Limb (tissue), 2 donors: Measurements from ENCODE around the gene NDUFB5.
A peak's percentile ranks its signal among the peaks of the same experiment; 100 is the strongest.

Experiments
- DNase-seq, 2 donors: peaks; one replicate each; pipeline ENCODE4 v3.0.0-alpha.2; 2016; ENCODE audit errors: extremely low spot score in 2 of 2

NDUFB5 gene

DNA sequence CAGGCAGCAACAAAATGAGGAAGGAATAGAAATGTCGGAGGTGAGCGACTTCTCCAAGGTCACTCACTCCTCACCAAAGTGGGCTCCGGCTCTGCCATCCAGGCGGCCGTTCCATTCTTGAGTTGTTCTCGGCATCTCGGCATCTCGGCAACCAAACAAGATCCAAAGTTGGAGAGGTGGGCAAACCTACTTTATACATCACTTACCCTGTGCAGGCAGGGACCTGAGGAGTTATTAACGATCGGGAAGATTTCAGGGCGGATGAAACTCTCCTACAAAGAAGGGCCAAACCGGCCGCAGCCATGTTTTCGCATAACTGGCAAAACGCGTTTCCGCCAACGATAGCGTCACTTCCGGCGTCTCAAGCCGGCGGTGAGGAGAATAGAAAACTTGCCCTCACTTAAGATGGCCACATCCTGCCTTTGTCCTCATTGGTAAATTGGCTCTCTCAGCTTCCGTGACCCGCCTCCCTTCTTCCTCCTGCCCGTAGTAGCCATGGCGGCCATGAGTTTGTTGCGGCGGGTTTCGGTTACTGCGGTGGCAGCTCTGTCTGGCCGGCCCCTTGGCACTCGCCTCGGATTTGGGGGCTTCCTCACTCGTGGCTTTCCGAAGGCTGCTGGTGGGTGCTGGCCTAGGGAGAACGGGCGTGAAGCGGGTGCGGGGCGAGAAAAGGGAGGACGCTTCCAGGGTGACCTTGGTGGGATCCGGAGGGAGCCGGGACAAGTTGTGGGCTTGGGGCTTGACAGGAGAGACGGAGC, at the start of gene NDUFB5, which contains the start of gene MRPL47:
Gene NDUFB5 (plus strand): TSS at position 474 of the 758 bp plus-strand sequence. CDS start 22 bp downstream, at position 496.
Gene MRPL47 (minus strand): TSS at position 318 of the 758 bp plus-strand sequence. CDS start 14 bp downstream, at position 304.
- peak; percentile 95 to 98 for DNase-seq

GRCh38 chr3:179558742-179559364, 45.7 kb upstream of the NDUFB5 start:
- DNase-seq: peak; percentile 68 to 73

DNA sequence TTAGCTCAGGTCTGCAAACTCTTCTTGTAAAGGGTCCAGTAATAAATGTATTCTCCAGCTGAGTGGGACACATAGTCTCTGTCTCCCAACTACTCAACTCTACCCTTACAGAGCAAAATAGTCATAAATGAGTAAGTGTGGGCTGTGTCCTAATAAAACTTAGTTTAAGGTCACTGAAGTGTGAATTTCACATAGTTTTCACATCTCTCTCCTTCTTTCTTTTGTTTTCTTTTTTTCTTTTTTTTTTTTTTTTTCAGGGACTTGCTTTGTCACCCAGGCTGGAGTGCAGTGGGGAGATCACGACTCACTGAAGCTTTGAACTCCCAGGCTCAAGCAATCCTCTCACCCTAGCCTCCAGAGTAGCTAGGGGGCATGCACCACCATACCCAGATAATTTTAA, 43.8 kb upstream of the NDUFB5 start:
- DNase-seq: no peak

DNA sequence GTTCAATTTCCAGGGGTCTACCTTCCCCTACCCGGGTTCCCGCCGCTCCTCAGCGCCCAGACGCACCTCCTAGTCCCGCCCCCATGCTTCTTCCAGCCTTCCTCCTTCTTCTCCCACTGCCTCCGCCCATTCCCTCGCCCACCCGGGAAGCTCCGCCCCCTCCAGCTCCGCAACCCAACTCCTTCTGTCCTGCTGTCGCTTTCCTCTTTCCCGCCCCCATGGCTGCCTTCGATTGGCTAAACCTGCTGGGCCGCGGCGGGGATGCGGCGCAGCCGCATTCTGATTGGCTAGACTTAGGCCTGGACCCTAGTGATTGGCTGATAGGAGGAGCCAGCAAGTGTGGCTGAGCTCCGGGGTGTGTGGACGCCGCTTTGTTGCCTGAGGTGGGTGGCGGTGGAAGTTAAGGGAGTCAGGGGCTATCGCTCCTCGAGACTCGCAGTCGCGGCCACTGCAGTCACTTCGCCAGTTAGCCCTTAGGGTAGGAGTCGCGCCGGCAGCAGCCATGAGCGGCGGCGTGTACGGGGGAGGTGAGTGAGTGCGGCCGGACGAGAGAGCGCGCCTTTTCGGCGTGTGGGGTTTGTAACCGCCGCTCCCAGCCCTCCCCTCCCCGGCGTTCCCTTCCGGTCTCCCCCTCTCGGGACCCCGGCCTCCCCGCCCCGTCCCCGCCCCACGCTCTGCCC, 41.9 kb upstream of the NDUFB5 start, which contains the start of gene ACTL6A:
Gene ACTL6A (plus strand): TSS at position 336 of the 680 bp plus-strand sequence. CDS start 167 bp downstream, at position 503.
- DNase-seq: peak; percentile 99 to 100

GRCh38 chr3:179563271-179563783, 41.3 kb upstream of the NDUFB5 start:
- peak in 1 of 2 donors; percentile 38 for DNase-seq

DNA sequence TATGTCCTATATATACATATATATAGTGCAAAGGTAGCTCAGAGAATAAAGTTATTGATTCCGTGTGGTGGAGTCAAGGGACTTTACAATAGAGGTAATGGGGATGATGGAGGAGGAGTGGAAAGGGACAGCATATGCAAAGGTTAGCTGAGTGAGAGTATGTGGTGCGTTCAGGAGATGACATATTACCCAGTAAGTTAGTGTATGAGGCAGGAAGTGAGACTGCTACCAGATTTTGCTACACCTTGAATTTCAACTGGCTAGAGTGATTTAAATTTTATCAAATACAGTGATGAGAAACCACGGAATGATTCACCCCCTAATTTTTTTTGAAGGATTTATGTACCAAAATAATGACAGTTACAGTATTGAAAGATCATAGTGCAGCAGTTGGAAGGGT, 39.1 kb upstream of the NDUFB5 start:
- no peak for DNase-seq

DNA sequence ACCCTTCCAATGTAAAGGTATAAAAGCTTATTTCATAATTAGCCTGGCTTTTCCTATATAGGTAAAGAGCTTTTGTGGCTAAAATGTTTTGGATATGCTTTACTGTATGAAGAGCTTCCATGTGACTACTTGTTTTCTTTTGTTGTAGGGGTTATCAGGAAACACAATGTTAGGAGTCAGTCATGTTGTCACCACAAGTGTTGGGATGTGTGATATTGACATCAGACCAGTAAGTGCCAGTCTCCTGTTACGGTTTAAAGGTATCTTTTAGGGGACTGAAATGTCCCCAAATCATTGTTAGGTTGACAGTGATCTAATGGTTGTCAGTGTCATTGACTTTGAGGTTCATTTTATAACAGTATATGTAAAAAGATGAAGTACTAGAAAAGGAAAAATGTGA, 23.6 kb upstream of the NDUFB5 start:
- DNase-seq: no peak

GRCh38 chr3:179589143-179589542, 15.5 kb upstream of the NDUFB5 start:
- DNase-seq: no peak

GRCh38 chr3:179590669-179591068, 13.9 kb upstream of the NDUFB5 start:
- DNase-seq: no peak

DNA sequence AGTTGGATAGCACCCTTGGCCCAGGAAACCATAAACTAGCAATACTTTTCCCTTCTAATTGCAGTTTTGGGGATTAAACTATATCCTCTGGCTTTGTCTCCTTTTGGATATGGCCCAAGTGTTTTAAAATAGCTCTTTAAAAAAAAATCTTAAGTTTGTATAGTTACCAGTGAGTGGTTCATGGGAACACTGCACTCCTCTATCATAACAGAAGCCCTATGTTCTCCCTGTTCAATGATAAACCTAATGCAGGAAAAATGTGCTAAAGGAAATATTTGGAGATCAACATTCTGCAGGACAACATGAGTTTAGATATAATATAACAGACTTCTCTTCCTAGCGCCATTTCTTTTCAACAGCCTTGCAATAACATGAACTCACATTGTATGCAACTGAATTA, 13.3 kb upstream of the NDUFB5 start:
- no peak for DNase-seq

DNA sequence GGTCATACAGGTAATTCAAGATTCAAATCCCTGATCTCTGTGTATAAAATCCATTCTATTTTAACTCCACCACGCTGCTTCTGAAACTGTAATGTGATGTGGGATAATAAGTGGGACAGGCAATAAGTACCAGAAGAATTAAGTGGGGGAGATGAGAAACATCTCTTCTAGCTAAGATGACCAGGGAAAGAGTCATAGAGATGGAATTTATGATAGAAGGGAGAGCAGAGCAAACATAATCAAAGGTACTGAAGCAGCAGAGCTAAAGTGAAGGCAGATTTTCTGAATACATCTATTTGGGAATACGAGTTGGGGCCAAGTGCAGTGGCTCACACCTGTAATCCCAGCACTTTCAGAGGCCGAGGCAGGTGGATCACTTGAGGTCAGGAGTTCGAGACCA, 5.1 kb upstream of the NDUFB5 start:
- no peak for DNase-seq

GRCh38 chr3:179603321-179603720, 1.3 kb upstream of the NDUFB5 start:
- no peak for DNase-seq

DNA sequence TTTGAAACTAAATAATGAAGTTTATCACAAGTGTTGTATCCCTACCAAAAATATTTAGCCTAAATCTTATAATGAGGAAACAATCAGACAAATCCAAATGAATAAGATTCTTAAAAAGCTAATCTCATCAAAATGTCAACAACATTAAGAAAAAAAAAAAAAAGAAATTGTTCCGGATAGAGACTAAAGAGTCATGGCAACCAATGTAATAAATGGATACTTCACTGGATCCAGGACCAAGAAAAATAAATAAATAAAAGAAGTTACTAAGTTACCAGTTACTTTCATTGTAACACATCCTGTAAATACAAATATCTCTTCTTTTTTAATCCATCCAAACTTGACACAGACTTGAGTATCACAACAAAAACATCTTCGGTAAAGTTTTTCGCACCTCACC, 763 bp upstream of the NDUFB5 start:
- DNase-seq: no peak

GRCh38 chr3:179606534-179607085, 2.0 kb downstream of the NDUFB5 start:
- no peak for DNase-seq

- no peak for DNase-seq
These were observed 4.5 kb downstream of the NDUFB5 start for GRCh38 chr3:179608931-179609720.

DNA sequence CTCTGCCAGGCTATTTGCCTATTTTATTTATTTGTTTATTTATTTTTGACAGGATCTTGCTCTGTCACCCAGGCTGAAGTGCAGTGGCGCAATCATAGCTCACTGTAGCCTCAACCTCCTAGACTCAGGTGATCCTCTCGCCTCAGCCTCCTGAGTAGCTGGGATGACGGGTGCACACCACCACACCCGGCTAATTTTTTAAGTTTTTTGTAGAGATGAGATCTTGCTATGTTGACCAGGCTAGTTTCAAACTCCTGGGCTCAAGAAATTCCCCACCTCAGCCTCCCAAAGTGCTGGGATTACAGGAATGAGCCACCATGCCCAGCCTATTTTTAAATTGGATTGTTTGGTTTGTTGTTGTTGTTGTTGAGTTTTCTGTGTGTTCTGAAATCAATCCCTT, 5.5 kb downstream of the NDUFB5 start:
- no peak for DNase-seq

DNA sequence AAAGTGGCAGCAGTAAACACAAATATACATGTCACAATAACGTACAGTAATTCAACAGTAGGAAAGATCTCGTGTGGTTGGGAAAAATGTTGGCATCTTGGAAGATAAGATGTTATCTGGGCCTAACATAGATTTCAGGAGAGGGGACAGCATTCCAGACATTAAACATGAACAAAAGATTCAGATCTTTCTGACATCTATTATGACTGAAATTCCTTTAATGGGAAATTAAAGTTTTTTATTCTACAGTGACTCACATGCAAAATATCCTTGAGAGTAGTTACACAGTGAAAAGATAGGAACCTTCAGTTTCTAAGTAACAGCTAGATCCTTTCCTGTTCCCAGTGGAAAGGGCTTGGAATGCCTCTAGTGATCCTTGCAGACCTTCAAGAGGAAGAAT, 9.2 kb downstream of the NDUFB5 start:
- DNase-seq: no peak

DNA sequence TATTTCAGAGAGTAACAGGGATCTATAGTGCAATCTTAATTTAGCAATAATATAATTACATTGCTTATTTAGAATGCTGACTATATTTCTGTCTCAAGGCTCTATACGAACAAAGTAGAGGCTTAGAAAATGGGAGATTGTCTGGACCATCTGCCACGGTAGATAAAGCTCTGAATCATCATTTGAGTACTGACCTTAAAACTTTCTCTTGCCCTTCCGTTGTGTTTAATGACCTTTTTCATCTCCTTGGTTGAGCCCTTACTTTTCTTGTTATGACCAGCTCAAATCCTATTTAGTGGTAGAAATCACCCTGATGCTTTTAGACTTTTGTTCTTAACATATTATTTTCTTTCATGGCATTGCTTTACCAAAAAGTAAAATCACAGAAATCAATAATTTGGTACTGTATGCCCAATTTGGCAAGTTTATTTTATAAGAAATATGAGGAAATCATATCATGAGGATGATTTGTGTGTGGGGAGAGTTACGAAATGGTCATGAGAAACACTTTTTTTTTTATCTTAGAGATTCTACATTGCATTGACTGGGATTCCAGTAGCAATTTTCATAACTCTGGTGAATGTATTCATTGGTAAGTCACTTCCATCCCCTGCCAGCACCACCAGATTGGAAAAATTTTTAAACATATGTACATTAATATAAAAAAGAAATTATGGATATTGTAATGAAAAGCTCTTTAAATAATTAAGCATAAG, 11.0 kb downstream of the NDUFB5 start:
- no peak for DNase-seq

DNA sequence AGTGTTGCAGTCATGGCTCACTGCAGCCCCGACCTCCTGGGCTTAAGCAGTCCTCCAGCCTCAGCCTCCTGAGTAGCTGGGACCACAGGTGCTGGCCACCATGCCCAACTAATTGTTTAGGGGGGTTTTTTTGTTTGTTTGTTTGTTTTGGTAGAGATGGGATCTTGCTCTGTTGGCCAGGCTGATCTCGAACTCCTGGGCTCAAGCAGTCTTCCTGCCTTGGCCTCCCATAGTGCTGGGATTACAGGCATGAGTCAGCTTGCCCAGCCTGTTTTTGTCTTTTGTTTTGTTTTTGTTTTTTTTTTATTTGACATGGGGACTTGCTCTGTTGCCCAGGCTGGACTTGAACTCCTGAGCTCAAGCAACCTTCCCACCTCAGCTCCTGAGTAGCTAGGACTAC, 17.4 kb downstream of the NDUFB5 start:
- no peak for DNase-seq

GRCh38 chr3:179624451-179624850, 19.9 kb downstream of the NDUFB5 start:
- DNase-seq: no peak
